Fibroblast of lung (primary cell): ENCODE data around the gene RASSF7. TPM values are rescaled to one million over a fixed set of nuclear protein-coding genes. Genes with fewer than 3 reads are reported as not detected.

Source experiments
- DNase-seq, 2 donors: peaks; one replicate each; pipeline versions ENCODE4 v3.0.0 to v3.0.0-alpha.2; 2010; ENCODE audit warnings: low read depth in 2 of 2
- H2AFZ ChIP-seq: 2 replicates; pipeline ENCODE4 v1.5.1; 2012; ENCODE audit warnings: low read length, control low read depth, inconsistent platforms
- H3K27ac ChIP-seq: 2 replicates; pipeline ENCODE4 v1.5.1; 2011; ENCODE audit warnings: low read length, control low read depth; ENCODE audit not compliant: insufficient read depth
- H3K27me3 ChIP-seq: 2 replicates; pipeline ENCODE4 v1.5.1; 2011; ENCODE audit warnings: mild to moderate bottlenecking, low read length; ENCODE audit not compliant: control insufficient read depth, insufficient read depth
- H3K36me3 ChIP-seq: 2 replicates; pipeline ENCODE4 v1.5.1; 2011; ENCODE audit warnings: low read length; ENCODE audit not compliant: control insufficient read depth, insufficient read depth
- H3K4me1 ChIP-seq: 2 replicates; pipeline ENCODE4 v1.5.1; 2011; ENCODE audit warnings: low read length; ENCODE audit not compliant: control insufficient read depth, insufficient read depth; ENCODE audit errors: extremely low read depth
- H3K4me2 ChIP-seq: 2 replicates; pipeline ENCODE4 v1.5.1; 2011; ENCODE audit warnings: low read length, control low read depth; ENCODE audit not compliant: insufficient read depth; ENCODE audit errors: extremely low read depth
- H3K4me3 ChIP-seq, 4 experiments: fragments of 200-600 bp in 1 of 4; sonication (generic) in 1 of 4; replicated peaks in 1 of 4; 2 replicates each; pipeline ENCODE4 v1.5.1; 2011 to 2016; ENCODE audit warnings: low read length in 4 of 4, low read depth in 3 of 4, mild to moderate bottlenecking in 3 of 4, control low read depth in 2 of 4, inconsistent platforms in 1 of 4, mixed read lengths in 1 of 4; ENCODE audit not compliant: insufficient read depth in 1 of 4; ENCODE audit errors: control extremely low read depth in 1 of 4
- H3K79me2 ChIP-seq: 2 replicates; pipeline ENCODE4 v1.5.1; 2012; ENCODE audit warnings: mild to moderate bottlenecking, low read length, inconsistent platforms; ENCODE audit not compliant: control insufficient read depth, insufficient read depth
- H3K9ac ChIP-seq: 2 replicates; pipeline ENCODE4 v1.5.1; 2011; ENCODE audit warnings: mild to moderate bottlenecking, low read length, control low read depth; ENCODE audit not compliant: insufficient read depth
- H3K9me3 ChIP-seq: 2 replicates; pipeline ENCODE4 v1.5.1; 2012; ENCODE audit warnings: low read depth, low read length; ENCODE audit not compliant: control insufficient read depth, insufficient read depth
- H4K20me1 ChIP-seq: 2 replicates; pipeline ENCODE4 v1.5.1; 2011; ENCODE audit warnings: low read length; ENCODE audit not compliant: control insufficient read depth, insufficient read depth; ENCODE audit errors: extremely low read depth
- EZH2 ChIP-seq: IDR thresholded peaks from 2 replicates; pipeline ENCODE4 v1.5.1; 2012; ENCODE audit warnings: low read length, control low read depth, mild to moderate bottlenecking; ENCODE audit errors: missing control alignments
- polyA plus RNA-seq, 2 donors: library from polyadenylated mRNA; depleted of rRNA in 1 of 2; stranded (reverse) in 1 of 2; unstranded in 1 of 2; fragments of >200 nt; gene quantifications; 2 replicates each; pipeline ENCODE4 v1.2.1, GENCODE V29; 2011 to 2012; ENCODE audit warnings: missing spikeins in 1 of 2
- total RNA-seq: library from RNA; depleted of rRNA; stranded (reverse); fragments of >200 nt; gene quantifications from 2 replicates; pipeline ENCODE4 v1.2.1, GENCODE V29; 2014
- TF ChIP-seq, protein P1 (sequence below), 2 donors: IDR thresholded peaks in 1 of 2; conservative IDR thresholded peaks in 1 of 2; 1 replicate in 1 of 2; 2 replicates in 1 of 2; pipeline ENCODE4 v1.5.1; 2011 to 2012; ENCODE audit warnings: low read length in 2 of 2, control low read depth in 1 of 2, inconsistent platforms in 1 of 2, low read depth in 1 of 2, mild to moderate bottlenecking in 1 of 2

Gene RASSF7
- total and polyA plus RNA-seq, 2 donors (not counting 1 experiment from before 2014, with no cell fraction given) = 1.6 to 2.8 TPM

DNA sequence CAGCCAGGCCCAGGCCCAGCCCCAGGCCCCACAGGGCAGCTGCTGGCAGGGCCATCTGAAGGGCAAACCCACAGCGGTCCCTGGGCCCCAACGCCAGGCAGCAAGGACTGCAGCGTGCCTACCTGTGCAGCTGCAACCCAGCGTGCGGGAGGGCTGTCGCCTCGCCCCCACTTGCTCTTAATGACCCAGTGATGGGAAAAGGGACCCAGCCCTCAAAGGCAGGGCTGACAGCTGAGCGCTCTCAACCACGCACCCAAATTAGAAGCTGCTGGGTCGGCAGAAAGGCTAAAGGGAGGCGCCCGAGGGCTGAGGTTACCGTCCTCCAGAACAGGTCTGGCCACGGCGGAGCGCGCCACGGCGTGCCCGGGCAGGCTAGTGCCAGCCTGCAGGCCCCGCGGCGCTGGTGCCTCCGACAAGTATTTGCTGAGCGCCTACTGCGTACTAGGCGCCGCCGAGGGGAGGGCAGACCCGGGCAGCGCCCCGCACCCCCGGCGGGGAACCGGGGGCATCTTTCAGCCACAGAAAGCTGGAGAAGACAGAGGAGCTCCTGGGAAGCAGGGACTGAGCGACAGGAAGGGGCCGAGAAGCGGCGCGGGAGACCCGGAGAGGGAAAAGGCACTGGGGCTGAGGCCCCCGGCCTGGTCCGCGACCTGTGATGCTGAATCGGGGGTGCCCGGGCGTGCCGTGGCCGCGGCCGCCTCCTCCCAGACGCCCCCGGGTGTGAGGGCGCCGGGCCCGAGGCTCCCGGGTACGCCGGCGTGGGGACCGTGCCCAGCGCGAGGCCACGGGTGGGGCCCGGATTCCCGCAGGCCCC, 26.2 kb upstream of the RASSF7 start:
- H2AFZ ChIP-seq = no peak overlapping the region
- H3K4me3 ChIP-seq = peak overlapping the region; percentile 63 to 89 (median 82)
- H3K9me3 ChIP-seq = no peaks in the 10 kb centered on the region
- H3K9ac ChIP-seq = peak overlapping the region; percentile 69
- no peaks in the 10 kb centered on the region for H3K27me3 ChIP-seq
- no peaks in the 10 kb centered on the region for H4K20me1 ChIP-seq
- H3K27ac ChIP-seq = peak overlapping the region; percentile 61
- DNase-seq = peak; percentile 9 to 19
- H3K36me3 ChIP-seq = peaks cover 15% of the 10 kb centered on the region
- H3K4me1 ChIP-seq = no peaks in the 10 kb centered on the region
- H3K79me2 ChIP-seq = peaks cover 12% of the 10 kb centered on the region
- H3K4me2 ChIP-seq = peak overlapping the region; percentile 94
- TF ChIP-seq, protein P1, sequence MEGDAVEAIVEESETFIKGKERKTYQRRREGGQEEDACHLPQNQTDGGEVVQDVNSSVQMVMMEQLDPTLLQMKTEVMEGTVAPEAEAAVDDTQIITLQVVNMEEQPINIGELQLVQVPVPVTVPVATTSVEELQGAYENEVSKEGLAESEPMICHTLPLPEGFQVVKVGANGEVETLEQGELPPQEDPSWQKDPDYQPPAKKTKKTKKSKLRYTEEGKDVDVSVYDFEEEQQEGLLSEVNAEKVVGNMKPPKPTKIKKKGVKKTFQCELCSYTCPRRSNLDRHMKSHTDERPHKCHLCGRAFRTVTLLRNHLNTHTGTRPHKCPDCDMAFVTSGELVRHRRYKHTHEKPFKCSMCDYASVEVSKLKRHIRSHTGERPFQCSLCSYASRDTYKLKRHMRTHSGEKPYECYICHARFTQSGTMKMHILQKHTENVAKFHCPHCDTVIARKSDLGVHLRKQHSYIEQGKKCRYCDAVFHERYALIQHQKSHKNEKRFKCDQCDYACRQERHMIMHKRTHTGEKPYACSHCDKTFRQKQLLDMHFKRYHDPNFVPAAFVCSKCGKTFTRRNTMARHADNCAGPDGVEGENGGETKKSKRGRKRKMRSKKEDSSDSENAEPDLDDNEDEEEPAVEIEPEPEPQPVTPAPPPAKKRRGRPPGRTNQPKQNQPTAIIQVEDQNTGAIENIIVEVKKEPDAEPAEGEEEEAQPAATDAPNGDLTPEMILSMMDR (conservative IDR thresholded peaks at IDR 0.05 in 1 of 2, IDR thresholded peaks at IDR 0.05 in 1 of 2; ENCODE audit: low read depth in 1 of 2, low read length in 2 of 2) = no peak
- no peak for TF ChIP-seq EZH2

DNA sequence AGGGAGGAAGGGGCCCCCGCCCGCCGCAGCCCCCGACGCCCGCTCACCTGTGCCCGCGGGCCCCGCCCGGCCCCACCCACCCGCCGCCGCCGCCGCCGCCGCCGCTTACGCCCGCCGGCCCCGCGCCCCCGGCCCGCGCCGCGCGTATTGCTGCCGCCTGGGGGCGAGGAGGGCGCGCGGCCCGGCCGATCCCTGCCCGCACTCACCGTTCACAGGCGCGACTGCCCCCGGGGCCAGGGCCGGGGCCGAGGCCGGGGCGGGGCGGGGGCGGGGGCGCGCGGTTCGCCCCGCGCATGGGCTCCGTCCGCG, 25.6 kb upstream of the RASSF7 start:
- Histone ChIP-seq H3K4me1 (no peaks in the 10 kb centered on the region), H3K36me3 (peaks cover 14% of the 10 kb centered on the region), H3K9ac (peak overlapping the region; percentile 69), H3K4me3 (peak overlapping the region in 2 of 4 experiments; percentile 78 to 85), H3K27ac (no peak overlapping the region), H3K9me3 (no peaks in the 10 kb centered on the region), H2AFZ (no peak overlapping the region), H4K20me1 (no peaks in the 10 kb centered on the region), H3K79me2 (peaks cover 12% of the 10 kb centered on the region), H3K4me2 (no peak overlapping the region), H3K27me3 (no peaks in the 10 kb centered on the region)
- TF ChIP-seq, protein P1 (conservative IDR thresholded peaks at IDR 0.05 in 1 of 2, IDR thresholded peaks at IDR 0.05 in 1 of 2; ENCODE audit: low read depth in 1 of 2, low read length in 2 of 2) = no peak
- TF ChIP-seq EZH2 = no peak
- DNase-seq = no peak

DNA sequence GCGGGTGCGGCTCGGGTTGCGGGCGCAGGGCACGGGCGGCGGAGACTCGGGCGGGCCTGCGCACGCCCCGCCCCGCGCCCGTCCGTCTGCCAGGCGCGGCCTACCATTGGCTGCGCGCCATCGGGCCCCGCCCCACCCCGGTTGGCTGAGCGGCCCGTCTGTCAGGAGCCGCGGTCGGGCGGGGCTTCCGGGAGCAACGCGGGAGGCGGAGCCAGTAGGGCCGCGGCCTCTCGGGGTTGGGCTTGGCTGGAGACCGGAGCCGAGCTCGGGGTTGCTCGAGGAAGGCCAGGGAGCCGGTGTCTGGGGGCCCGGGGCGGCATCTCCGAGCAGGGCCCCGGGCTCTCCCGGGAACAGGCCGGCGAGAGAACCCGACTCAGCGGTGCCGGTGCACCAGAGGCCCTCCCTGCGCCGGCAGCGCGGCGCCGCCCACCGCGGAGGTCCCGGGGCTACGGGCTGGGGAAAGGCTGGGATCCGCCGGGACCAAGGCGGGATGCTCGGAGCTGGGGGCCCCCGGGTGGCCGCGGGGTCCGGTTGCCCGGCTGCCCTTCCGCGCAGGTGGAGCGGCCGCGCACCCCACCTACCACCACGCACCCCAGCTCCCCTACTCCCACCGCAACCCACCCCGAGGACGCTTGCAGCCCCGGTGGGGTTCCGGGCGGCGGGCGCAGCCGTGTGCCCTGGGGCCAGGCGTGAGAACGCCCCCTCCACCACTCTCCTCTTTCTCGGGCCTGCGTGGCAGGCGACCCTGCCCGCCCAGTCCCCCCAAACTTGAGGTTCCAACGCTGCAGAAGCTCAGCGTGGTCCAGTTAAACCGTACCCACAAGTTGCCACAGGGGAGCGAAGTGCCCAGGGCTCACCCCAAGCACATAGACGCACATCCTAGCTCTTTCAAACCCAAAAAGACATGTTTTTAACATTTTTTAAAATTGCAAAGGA, 25.0 kb upstream of the RASSF7 start, which contains the start of gene HRAS:
HRAS (minus strand) TSS at position 58 of the 936 bp plus-strand sequence.
- Histone ChIP-seq H2AFZ (no peak within 1 kb of the TSS), H3K27ac (peak within 1 kb of the TSS; percentile 61)

More for the DNA sequence above, 25.0 kb upstream of the RASSF7 start, which contains the start of gene HRAS:
- TF ChIP-seq, protein P1 (conservative IDR thresholded peaks at IDR 0.05 in 1 of 2, IDR thresholded peaks at IDR 0.05 in 1 of 2; ENCODE audit: low read depth in 1 of 2, low read length in 2 of 2) = no peak
- TF ChIP-seq EZH2 = no peak
- Histone ChIP-seq H3K9me3 (no peaks in the 10 kb centered on the region), H3K4me2 (peak within 1 kb of the TSS; percentile 94), H3K4me1 (no peaks in the 10 kb centered on the region), H3K27me3 (no peaks in the 10 kb centered on the region), H3K79me2 (peaks cover 12% of the 10 kb centered on the region), H4K20me1 (no peaks in the 10 kb centered on the region), H3K4me3 (peak within 1 kb of the TSS; percentile 63 to 89 (median 82)), H3K36me3 (peaks cover 13% of the 10 kb centered on the region), H3K9ac (peak within 1 kb of the TSS; percentile 84)
- DNase-seq = peak; percentile 91 to 94
